Endothelial cell of umbilical vein (primary cell): Measurements from ENCODE around the gene LRRC46.

Experiments used
- EZH2 ChIP-seq: IDR thresholded peaks from 2 replicates; pipeline ENCODE4 v1.6.1; 2012; ENCODE audit warnings: borderline replicate concordance, low read depth, mild to moderate bottlenecking, moderate library complexity, low read length, inconsistent platforms; ENCODE audit not compliant: severe bottlenecking
- MAX ChIP-seq: IDR thresholded peaks from 2 replicates; pipeline ENCODE4 v1.6.1; 2011; ENCODE audit not compliant: insufficient read depth, insufficient read length
- POLR2A ChIP-seq: IDR thresholded peaks from 2 replicates; pipeline ENCODE4 v1.6.1; 2012; ENCODE audit warnings: low read depth, mild to moderate bottlenecking, control low read depth, low read length
- POLR2AphosphoS5 ChIP-seq: IDR thresholded peaks from 2 replicates; pipeline ENCODE4 v1.6.1; 2012; ENCODE audit warnings: low read depth, mild to moderate bottlenecking, control low read depth, low read length, moderate library complexity; ENCODE audit not compliant: insufficient read depth
- TF ChIP-seq, protein P1 (sequence below), 2 donors: IDR thresholded peaks; 1 replicate in 1 of 2; 2 replicates in 1 of 2; pipeline ENCODE4 v1.5.1; 2011; ENCODE audit warnings: low read length in 2 of 2, mild to moderate bottlenecking in 2 of 2, moderate library complexity in 2 of 2, control low read depth in 1 of 2, inconsistent platforms in 1 of 2, low read depth in 1 of 2; ENCODE audit not compliant: insufficient read depth in 1 of 2; ENCODE audit errors: extremely low read depth in 1 of 2

DNA sequence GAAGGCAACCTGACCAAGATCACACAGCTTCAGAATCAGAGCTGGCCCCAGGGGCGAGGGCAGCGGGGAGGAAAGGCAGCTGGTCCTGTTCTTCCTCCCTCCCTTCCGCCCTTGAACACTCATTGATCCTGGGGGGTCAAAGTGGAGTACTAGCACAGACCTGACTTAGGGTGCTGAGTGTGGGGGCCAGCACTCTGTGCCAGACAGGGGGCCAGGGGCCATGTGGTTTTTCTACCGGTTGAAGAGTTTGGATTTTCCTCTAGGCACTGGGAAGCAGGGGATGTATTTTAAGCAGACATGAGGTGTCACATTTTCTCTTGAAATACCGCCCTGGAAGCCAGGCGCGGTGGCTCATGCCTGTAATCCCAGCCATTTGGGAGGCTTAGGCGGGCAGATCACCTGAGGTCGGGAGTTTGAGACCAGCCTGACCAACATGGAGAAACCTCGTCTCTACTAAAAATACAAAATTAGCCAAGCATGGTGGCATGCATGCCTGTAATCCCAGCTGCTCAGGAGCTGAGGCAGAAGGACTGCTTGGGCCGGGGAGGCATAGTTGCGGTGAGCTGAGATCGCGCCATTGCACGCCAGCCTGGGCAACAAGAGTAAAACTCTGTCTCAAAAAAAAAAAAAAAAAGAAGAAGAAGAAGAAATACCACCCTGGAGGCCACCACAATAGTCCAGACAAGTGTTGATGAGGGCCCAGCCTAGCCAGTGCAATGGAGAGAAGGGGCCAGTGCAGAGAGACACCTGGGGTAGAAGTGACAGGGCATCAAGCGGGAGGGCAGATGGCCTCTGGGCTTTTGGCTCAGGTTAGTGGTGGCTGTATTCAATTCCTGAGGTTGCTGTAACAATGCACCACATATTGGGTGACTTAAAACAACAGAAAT, 25.2 kb upstream of the LRRC46 start:
- TF ChIP-seq, protein P1, sequence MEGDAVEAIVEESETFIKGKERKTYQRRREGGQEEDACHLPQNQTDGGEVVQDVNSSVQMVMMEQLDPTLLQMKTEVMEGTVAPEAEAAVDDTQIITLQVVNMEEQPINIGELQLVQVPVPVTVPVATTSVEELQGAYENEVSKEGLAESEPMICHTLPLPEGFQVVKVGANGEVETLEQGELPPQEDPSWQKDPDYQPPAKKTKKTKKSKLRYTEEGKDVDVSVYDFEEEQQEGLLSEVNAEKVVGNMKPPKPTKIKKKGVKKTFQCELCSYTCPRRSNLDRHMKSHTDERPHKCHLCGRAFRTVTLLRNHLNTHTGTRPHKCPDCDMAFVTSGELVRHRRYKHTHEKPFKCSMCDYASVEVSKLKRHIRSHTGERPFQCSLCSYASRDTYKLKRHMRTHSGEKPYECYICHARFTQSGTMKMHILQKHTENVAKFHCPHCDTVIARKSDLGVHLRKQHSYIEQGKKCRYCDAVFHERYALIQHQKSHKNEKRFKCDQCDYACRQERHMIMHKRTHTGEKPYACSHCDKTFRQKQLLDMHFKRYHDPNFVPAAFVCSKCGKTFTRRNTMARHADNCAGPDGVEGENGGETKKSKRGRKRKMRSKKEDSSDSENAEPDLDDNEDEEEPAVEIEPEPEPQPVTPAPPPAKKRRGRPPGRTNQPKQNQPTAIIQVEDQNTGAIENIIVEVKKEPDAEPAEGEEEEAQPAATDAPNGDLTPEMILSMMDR (IDR thresholded peaks at IDR 0.05; ENCODE audit: extremely low read depth in 1 of 2, insufficient read depth in 1 of 2, low read depth in 1 of 2, low read length in 2 of 2): no peak
- TF ChIP-seq POLR2AphosphoS5: no peak
- TF ChIP-seq POLR2A: no peak
- TF ChIP-seq EZH2: no peak
- TF ChIP-seq MAX: no peak
